HPDE6-E6E7 (cell line): ENCODE measurements around the gene TANGO6.
"Not testable (repeated sequence)": the region's sequence is repeated elsewhere in the genome, so short reads cannot be mapped to it uniquely, and the experiment has no call there.

ENCODE experiments used
- DNase-seq: peaks from one replicate; pipeline ENCODE4 v3.0.0; 2011; ENCODE audit warnings: missing footprints; ENCODE audit errors: extremely low spot score

TANGO6 gene

GRCh38 chr16:69115837-69116236 lies 272.5 kb downstream of the TANGO6 start:
- no peak for DNase-seq

DNA sequence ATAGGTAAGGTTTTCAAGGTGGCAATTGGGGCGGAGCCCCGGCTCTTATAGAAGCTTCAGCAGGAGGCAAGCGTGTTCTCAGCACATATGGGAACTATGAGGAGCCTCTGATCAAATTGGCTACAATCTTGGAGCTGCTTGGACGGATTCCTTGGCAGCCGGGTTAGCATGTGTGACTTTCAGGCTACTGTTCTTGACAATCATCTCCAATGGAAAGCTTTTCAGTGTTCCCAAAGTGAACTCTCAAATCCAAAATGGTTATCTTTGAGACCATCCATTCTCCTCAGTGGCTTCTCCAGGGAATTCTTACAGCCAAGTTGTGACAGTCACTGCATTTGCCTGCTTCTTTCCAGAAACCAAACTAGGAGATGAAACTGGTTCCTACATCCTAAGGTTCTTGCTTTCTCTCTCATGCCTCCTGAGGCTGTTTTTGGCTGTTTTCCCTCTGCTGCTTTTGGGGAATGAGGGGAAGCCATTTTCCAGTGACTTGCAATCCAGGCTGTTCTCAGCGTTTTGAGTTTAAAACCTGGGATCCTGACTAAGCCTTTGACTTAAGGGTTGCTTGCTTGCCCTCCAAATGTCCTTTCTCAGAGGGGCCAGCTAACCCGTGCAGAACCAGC lies 273.0 kb downstream of the TANGO6 start:
- DNase-seq, result no peak

DNA sequence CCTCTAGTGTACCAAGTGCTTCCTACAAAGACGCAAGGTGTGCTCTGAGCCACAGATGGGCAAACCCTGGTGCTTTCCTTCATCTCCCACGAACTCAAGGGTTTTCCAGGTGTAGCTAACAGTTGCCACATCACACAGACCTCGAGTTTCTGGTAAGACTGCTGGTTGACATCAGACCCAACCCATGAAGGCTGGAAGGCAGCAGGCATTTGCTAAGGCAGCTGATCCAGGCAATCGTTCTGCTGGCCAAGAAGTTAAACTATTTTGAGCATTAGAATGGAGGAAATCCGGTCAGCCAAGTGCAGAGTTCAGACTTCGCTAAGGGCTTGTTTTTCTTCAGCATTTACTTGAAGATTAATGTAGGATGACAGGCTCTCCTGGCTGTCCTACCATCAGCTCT lies 273.6 kb downstream of the TANGO6 start:
- no peak for DNase-seq

DNA sequence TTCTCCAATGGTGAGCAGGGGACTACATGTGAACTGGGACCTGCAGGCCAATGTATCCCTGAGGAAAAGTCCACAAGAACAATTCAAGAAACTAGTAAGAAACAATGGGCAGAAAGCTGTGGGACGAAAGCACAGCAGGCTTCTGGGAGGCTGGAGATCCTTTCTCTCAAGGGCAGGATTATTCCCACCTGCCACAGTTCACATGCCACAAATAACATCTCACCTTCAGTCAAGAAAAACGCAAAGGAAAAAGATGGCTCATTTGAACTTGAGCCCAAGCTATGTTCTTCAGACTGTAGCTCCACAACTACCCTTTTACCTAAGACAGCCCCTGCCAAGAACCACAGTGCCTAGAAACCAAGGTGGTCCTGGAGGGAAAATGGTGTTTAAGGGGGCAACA lies 275.1 kb downstream of the TANGO6 start:
- DNase-seq, result no peak

DNA sequence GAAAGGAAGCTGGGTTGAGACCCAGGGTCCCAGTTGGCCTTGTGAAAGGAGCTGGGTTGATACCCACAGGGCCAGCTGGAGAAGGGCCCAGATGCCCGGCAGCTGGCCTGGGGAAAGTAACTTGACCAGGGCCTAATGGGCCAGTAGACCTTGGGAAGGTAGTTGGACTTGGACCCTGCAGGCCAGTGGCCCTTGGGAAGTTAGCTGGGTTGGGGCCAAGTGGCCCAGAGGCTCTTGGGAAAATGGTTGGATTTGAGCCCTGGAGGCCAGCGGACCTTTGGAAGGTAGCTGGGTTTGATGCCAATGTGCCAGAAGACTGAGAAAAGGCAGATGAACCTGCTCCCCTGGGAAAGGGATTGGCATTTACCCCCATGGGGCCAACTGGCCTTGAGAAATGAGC lies 275.7 kb downstream of the TANGO6 start:
- no peak for DNase-seq

DNA sequence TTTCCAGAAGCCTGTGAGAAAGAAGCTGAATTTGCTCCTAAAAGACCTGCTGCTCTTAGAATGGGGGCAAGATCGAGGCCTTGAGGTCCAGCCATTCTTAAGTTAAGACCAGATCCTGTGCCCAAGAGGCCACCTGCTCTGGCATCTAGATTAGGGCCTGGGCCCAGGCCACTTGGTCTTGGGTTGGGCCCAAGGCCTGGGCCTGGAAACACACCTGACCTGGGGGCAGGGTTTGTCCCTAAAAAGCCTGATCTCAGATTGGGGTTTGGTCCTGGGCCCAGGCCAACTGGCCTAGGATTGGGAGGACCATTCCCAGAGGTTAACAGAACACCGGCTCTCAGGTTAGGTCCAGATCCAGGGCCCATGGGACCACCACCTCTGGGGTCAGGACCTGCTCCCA lies 276.2 kb downstream of the TANGO6 start:
- DNase-seq, result no peak

- no peak for DNase-seq
These were observed 276.8 kb downstream of the TANGO6 start for GRCh38 chr16:69120096-69120664.

DNA sequence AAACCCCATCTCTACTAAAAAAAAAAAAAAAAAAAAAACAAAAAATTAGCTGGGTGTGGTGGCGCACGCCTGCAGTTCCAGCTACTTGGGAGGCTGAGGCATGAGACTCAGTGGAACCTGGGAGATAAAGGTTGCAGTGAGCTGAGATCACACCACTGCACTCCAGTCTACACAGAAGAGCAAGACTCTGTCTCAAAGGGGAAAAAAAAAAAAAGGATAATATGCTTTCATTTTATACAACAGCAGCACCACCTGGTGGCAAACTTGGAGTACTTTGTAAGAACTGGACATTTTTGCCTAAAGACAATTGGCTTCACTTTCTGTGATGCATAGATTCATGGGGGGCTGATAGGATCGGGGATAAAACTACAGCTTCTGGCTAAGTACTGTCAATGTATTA lies 280.6 kb downstream of the TANGO6 start:
- no peak for DNase-seq

- not testable (repeated sequence) for DNase-seq
These were observed 281.1 kb downstream of the TANGO6 start for GRCh38 chr16:69124406-69124805.

DNA sequence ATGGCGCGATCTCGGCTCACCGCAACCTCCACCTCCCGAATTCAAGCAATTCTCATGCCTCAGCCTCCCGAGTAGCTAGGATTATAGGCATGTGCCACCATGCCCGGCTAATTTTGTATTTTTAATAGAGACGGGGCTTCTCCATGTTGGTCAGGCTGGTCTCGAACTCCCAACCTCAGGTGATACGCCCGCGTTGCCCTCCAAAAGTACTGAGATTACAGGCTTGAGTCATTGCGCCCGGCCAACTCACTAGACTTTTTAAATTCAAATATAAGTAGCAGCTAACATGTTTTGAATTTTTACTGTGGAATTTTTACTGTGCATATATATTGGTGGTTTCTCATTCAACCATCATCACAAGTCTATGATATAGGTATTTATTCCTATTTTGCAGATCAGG lies 281.6 kb downstream of the TANGO6 start:
- DNase-seq, result not testable (repeated sequence)

DNA sequence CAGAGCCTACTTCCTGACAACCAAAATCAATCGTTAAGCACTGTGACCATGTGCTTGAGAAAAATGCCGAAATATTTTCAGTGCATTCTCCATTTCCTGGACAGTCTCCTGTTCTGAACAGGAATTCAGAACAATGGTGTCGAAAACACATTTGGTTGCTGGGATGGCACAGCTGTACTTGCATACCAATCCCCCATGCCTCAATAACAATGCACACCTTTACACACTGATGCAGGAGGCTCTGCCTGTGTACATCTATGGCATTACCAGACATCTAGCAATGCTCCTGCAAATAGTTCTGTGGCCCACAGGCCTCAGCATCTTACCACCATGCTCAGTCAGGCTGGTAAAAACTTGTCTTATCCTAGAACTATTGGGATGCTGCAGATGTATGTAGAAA lies 282.9 kb downstream of the TANGO6 start:
- no peak for DNase-seq

DNA sequence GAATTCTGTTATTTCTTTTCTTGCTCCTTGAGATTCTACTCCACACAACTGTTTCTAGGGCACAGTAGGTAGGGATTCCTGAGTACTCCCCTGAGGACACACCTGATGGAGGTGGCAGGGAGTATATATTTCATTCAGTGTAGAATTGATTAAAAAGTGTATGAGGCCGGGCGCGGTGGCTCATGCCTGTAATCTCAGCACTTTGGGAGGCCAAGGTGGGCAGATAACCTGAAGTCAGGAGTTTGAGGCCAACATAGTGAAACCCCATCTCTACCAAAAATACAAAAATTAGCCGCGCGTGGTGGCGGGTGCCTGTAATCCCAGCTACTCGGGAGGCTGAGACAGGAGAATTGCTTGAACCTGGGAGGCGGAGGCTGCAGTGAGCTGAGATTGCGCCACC lies 283.5 kb downstream of the TANGO6 start:
- not testable (repeated sequence) for DNase-seq

DNA sequence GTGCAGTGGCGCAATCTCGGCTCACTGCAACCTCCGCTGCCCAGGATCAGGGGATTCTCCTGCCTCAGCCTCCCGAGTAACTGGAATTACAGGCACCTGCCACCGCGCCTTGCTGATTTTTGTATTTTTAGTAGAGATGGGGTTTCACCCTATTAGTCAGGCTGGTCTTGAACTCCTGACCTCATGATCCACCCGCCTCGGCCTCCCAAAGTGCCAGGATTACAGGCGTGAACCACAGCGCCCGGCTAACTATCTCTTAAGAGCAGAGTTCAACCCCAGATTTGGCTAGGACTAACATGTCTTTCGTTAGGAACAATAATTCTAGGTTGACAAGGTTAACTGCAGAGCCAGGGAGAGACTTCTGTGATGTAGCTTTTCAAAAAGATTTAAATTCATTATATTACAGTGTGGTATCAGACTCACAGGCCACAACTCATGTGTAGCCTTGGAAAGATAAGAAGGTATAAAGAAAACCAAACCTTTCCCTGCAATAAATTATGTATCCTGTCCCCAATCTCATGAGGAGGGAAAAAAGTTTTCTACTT lies 284.7 kb downstream of the TANGO6 start:
- DNase-seq, result no peak

DNA sequence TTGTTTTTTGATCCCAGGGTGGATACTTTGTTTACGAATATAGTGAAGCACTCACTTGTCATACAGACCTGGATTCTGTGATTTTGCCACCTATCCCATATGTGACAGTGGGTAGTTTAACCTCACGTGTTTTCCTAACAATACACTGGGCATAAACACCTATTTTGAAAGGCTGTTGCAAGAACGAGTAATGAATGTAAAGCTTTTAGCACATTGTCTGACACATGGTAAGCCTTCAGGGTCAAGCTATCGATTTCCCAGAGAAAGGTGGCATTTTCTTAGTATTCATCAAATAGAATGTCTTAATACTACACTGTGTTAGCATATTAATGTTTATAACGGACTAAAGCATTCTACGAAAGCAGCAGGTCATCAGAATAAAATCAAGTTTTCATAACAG lies 287.1 kb downstream of the TANGO6 start:
- DNase-seq, result no peak

DNA sequence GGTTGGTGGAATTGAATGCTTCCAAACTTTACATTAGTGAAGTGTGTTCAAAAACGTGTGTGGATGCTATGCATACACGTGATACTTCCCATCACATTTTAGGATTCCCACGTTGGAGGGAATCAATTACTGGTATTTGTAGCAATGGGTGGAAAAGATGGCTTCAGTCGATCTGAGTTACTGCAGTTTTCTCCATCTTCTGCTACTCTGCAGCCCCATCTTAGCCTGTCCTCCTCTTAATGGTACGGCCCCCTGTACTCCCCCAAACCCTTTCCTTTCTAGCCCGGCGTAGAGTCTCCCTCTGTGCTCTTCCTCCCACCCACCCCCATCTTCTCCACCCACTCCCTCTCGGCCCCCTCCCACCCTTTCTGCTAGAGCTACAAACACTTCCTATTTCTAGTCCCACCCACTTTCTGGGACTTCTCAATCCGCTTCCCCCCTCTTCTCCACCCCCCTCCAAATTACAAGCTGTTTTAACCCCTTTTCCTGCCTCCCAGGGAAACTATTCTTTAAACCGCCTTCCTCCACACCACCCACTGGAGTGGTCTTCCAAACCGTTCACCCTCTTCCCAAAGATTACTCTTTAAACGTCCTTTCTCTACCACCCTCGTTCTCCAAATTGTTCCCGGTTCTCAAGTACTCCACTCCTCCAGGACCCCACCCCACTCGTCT lies 288.0 kb downstream of the TANGO6 start:
- DNase-seq, result no peak

- peak; percentile 90 for DNase-seq
These were observed 288.6 kb downstream of the TANGO6 start for GRCh38 chr16:69131839-69132423.

GRCh38 chr16:69132424-69133252 lies 289.3 kb downstream of the TANGO6 start, which contains the start of the genes CHTF8 and UTP4:
CHTF8 (minus strand) TSS chr16:69132588; CDS start chr16:69121458, 11,130 bp downstream.
UTP4 (plus strand) TSS chr16:69132649; CDS start chr16:69133460, 811 bp downstream.
- peak; percentile 82 for DNase-seq

DNA sequence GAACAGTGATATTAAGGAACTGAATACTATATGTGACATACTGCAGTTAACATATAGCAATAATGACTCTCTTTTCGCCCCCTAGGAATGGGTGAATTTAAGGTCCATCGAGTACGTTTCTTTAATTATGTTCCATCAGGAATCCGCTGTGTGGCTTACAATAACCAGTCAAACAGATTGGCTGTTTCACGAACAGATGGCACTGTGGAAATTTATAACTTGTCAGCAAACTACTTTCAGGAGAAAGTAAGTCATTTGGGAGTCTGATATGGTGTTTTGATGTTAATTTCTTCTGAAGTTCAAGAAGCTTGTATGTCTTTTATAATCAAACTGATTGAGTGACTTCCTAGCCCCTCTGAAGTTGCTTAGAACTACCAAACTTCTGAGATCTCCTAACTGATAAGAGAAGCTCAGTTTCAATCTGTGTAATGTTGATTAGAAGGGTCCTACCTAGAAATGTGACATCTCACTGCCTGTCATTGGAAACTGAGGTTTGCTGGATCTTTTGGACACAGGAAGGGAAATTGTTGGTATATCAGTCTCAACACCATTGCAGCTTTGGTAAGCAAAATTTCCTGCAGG lies 290.1 kb downstream of the TANGO6 start:
- no peak for DNase-seq
